Ovary (tissue), 3 donors: ENCODE data around the gene CPVL.

ENCODE experiments used
- EP300 ChIP-seq: sonication (generic); formaldehyde crosslinking; IDR thresholded peaks from one replicate; pipeline ENCODE4 v1.6.1; 2017; ENCODE audit warnings: antibody characterized with exemption
- POLR2A ChIP-seq: fragments of 450-650 bp; IDR thresholded peaks from one replicate; pipeline ENCODE4 v1.6.1; 2017; ENCODE audit warnings: antibody characterized with exemption, mild to moderate bottlenecking, moderate library complexity
- TF ChIP-seq, protein P1 (sequence below), 3 donors: fragments of 450-650 bp in 2 of 3; fragments of 200-600 bp in 1 of 3; IDR thresholded peaks; one replicate each; pipeline versions ENCODE4 v1.5.1 to v1.8.0; 2016 to 2022; ENCODE audit warnings: antibody characterized with exemption in 3 of 3, mild to moderate bottlenecking in 1 of 3
- donor health status: DM: no; HTN: no; CAD: no.

DNA sequence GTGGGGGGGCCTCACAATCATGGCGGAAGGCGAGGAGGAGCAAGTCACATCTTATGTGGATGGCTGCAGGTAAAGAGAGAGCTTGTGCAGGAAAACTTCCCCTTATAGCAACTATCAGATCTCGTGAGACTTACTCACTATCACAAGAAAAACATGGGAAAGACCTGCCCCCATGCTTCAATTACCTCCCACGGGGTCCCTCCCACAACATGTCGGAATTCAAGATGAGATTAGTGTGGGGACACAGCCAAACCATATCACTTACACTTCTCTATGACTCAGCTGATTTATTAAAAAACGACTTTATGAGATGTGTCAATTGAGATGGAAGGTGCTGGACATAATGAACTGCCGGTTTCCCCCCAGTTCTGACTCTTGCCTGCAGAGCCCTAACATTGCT is 24.4 kb upstream of the CPVL start:
- TF ChIP-seq, protein P1, sequence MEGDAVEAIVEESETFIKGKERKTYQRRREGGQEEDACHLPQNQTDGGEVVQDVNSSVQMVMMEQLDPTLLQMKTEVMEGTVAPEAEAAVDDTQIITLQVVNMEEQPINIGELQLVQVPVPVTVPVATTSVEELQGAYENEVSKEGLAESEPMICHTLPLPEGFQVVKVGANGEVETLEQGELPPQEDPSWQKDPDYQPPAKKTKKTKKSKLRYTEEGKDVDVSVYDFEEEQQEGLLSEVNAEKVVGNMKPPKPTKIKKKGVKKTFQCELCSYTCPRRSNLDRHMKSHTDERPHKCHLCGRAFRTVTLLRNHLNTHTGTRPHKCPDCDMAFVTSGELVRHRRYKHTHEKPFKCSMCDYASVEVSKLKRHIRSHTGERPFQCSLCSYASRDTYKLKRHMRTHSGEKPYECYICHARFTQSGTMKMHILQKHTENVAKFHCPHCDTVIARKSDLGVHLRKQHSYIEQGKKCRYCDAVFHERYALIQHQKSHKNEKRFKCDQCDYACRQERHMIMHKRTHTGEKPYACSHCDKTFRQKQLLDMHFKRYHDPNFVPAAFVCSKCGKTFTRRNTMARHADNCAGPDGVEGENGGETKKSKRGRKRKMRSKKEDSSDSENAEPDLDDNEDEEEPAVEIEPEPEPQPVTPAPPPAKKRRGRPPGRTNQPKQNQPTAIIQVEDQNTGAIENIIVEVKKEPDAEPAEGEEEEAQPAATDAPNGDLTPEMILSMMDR (IDR thresholded peaks at IDR 0.05): no peak
- TF ChIP-seq EP300 (no peak), POLR2A (no peak)
